GM23338 (cell line): ENCODE results near the gene GRIK1. TPM values are rescaled to one million over a fixed set of nuclear protein-coding genes. Genes with fewer than 3 reads are reported as not detected.

ENCODE experiments used
- ATAC-seq: fragments of 200-7000 bp; cut with Tn5 transposase; 3 replicates; pipeline ENCODE4 v1.9.1; 2020
- DNase-seq: peaks from one replicate; pipeline ENCODE4 v3.0.0-alpha.2; 2015; ENCODE audit warnings: low spot score
- H2AFZ ChIP-seq: fragments of 200-600 bp; sonication (generic); 2 replicates; pipeline ENCODE4 v1.8.0; 2016; ENCODE audit warnings: antibody characterized with exemption, mild to moderate bottlenecking, moderate library complexity
- H3F3A ChIP-seq: fragments of 200-600 bp; sonication (generic); replicated peaks from 2 replicates; pipeline ENCODE4 v1.8.0; 2017; ENCODE audit warnings: antibody characterized with exemption, mixed run types, low read depth
- H3K27ac ChIP-seq: fragments of 200-600 bp; sonication (generic); 2 replicates; pipeline ENCODE4 v1.6.1; 2016; ENCODE audit warnings: low read depth
- H3K27me3 ChIP-seq: fragments of 200-600 bp; sonication (generic); 2 replicates; pipeline ENCODE4 v1.8.0; 2016; ENCODE audit warnings: mild to moderate bottlenecking, mixed run types, moderate library complexity; ENCODE audit not compliant: insufficient read depth
- H3K36me3 ChIP-seq: fragments of 200-600 bp; sonication (generic); 2 replicates; pipeline ENCODE4 v1.8.0; 2016; ENCODE audit warnings: mild to moderate bottlenecking; ENCODE audit not compliant: insufficient read depth
- H3K4me1 ChIP-seq: fragments of 200-600 bp; sonication (generic); 2 replicates; pipeline ENCODE4 v1.8.0; 2016; ENCODE audit warnings: mild to moderate bottlenecking, moderate library complexity; ENCODE audit not compliant: insufficient read depth
- H3K4me2 ChIP-seq: fragments of 200-600 bp; sonication (generic); 2 replicates; pipeline ENCODE4 v1.7.1; 2017; ENCODE audit warnings: mixed run types
- H3K4me3 ChIP-seq: fragments of 200-600 bp; sonication (generic); 2 replicates; pipeline ENCODE4 v1.6.1; 2016; ENCODE audit warnings: mixed run types
- H3K79me2 ChIP-seq: fragments of 200-600 bp; sonication (generic); replicated peaks from 2 replicates; pipeline ENCODE4 v1.8.0; 2017; ENCODE audit warnings: mild to moderate bottlenecking; ENCODE audit not compliant: insufficient read depth
- H3K9me2 ChIP-seq: fragments of 200-600 bp; sonication (generic); 2 replicates; pipeline ENCODE4 v1.8.0; 2017; ENCODE audit not compliant: insufficient read depth
- H4K20me1 ChIP-seq: fragments of 200-600 bp; sonication (generic); replicated peaks from 2 replicates; pipeline ENCODE4 v1.8.0; 2017; ENCODE audit warnings: mild to moderate bottlenecking; ENCODE audit not compliant: insufficient read depth
- H3K27ac Mint-ChIP-seq: 2 replicates; pipeline ENCODE4 v1.8.0; 2020; ENCODE audit warnings: inconsistent platforms, mild to moderate bottlenecking, moderate library complexity, mixed read lengths
- H3K27me3 Mint-ChIP-seq: 3 replicates; pipeline ENCODE4 v1.8.0; 2022; ENCODE audit warnings: low read depth, mild to moderate bottlenecking, moderate library complexity, mixed read lengths, inconsistent platforms; ENCODE audit not compliant: insufficient read depth, poor library complexity
- H3K36me3 Mint-ChIP-seq: 3 replicates; pipeline ENCODE4 v1.8.0; 2021; ENCODE audit warnings: low read depth, mild to moderate bottlenecking, inconsistent platforms, moderate library complexity, mixed read lengths
- H3K4me1 Mint-ChIP-seq: 3 replicates; pipeline ENCODE4 v1.8.0; 2020; ENCODE audit warnings: mild to moderate bottlenecking, inconsistent platforms, mixed read lengths
- H3K4me3 Mint-ChIP-seq: 3 replicates; pipeline ENCODE4 v1.8.0; 2021; ENCODE audit warnings: moderate library complexity, mild to moderate bottlenecking, inconsistent platforms, mixed read lengths
- H3K9me3 Mint-ChIP-seq: 3 replicates; pipeline ENCODE4 v1.8.0; 2020; ENCODE audit warnings: moderate library complexity, mild to moderate bottlenecking, inconsistent platforms, mixed read lengths
- CREB1 ChIP-seq: fragments of 250-450 bp; sonication (Bioruptor Pico); IDR thresholded peaks from 2 replicates; pipeline ENCODE4 v1.5.0; 2020; ENCODE audit warnings: low read depth, mild to moderate bottlenecking, moderate library complexity
- CTCF ChIP-seq, 2 experiments: fragments of 200-600 bp in 1 of 2; sonication (generic) in 1 of 2; conservative IDR thresholded peaks; 2 replicates each; pipeline versions ENCODE4 v1.5.1 to v1.6.1; 2016 to 2017; ENCODE audit warnings: antibody characterized with exemption in 2 of 2, low read depth in 2 of 2, mild to moderate bottlenecking in 2 of 2, moderate library complexity in 1 of 2
- EZH2phosphoT487 ChIP-seq: fragments of 200-600 bp; sonication (generic); IDR thresholded peaks from one replicate; pipeline ENCODE4 v1.8.1; 2018; ENCODE audit warnings: antibody characterized with exemption; ENCODE audit not compliant: unreplicated experiment
- JUNB ChIP-seq: IDR thresholded peaks from one replicate; pipeline ENCODE4 v1.6.1; 2016; ENCODE audit warnings: antibody characterized with exemption; ENCODE audit not compliant: unreplicated experiment
- NANOG ChIP-seq: IDR thresholded peaks from 2 replicates; pipeline ENCODE4 v1.6.1; 2016; ENCODE audit warnings: antibody characterized with exemption, borderline replicate concordance
- ZNF114 ChIP-seq: fragments of 250-450 bp; sonication (Bioruptor Pico); IDR thresholded peaks from 2 replicates; pipeline ENCODE4 v1.5.0; 2020; ENCODE audit warnings: mild to moderate bottlenecking, moderate library complexity
- ZNF462 ChIP-seq: fragments of 250-450 bp; sonication (Bioruptor Pico); IDR thresholded peaks from 2 replicates; pipeline ENCODE4 v1.5.0; 2020; ENCODE audit warnings: mild to moderate bottlenecking, moderate library complexity
- polyA plus RNA-seq: library from polyadenylated mRNA; unstranded; fragments of >200 nt; fragmentation: Nextera tagmentation; extraction: Ambion mirVana; gene quantifications from 2 replicates; pipeline ENCODE4 v1.2.1, GENCODE V29; 2016
- total RNA-seq: library from RNA; depleted of rRNA; stranded (reverse); fragments of >200 nt; shearing (Covaris generic); gene quantifications from 2 replicates; pipeline ENCODE4 v1.2.3, GENCODE V29; 2014
- TF ChIP-seq, protein P1 (sequence below): IDR thresholded peaks from 2 replicates; pipeline ENCODE4 v1.6.1; 2016; ENCODE audit warnings: antibody characterized with exemption

GRIK1 gene
- total and polyA plus RNA-seq, 2 experiments from 2014 or later, result 0.18 to 0.42 TPM

DNA sequence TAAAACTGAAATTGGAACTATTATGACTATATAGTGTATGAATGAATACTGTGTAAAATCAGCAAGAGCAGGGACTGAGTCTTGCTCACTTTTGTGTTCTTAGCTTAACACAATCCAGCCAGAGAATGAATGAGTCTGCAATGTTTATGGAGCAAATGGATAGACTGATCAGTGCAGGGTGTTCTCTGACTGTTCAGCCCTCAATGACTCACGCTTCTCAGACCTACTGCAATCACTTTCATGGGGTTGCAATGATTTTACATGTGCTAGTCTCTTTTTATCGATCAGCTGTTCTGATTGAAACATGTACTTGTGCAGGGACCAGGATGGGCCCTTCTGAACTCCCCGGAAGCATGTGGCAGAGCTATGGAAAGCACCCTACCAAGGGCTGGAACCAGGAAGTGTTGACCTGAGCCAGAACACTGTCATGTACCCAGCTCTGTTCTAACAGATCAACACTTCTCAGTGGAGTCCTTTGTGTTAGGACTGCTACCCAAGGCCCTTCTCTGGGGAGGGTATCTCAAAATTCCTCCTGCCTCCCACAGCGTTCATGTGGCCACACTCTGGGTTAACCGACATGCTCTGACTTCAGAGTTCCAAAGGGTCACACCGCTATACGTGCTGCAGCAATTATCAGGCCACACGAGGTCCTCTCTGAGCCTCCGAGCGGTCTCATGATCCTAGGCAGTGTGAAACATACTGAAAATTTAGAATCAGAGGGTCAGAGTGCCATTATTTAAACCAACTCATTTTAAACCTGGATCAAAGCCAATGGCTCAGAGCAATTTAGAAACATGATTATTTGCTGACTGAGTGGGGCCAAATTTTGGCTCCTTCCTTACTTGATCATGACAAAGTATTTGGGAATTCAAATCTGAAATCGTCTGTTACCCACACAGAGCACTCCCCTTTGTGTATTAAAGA lies 35.2 kb downstream of the GRIK1 start (continued):
- TF ChIP-seq CTCF (conservative IDR thresholded peaks at IDR 0.05; ENCODE audit: low read depth in 2 of 2), result peak in 1 of 2 experiments; percentile 28; a peak in 2 of 4 replicates

- Histone ChIP-seq H3K36me3 (no peaks in the 10 kb centered on the region), H4K20me1 (no peaks in the 10 kb centered on the region), H2AFZ (no peak overlapping the region), H3K27me3 (no peaks in the 10 kb centered on the region), H3F3A (no peaks in the 10 kb centered on the region), H3K9me2 (no peaks in the 10 kb centered on the region), H3K4me1 (no peaks in the 10 kb centered on the region), H3K4me3 (no peak overlapping the region), H3K27ac (no peak overlapping the region), H3K4me2 (no peak overlapping the region), H3K79me2 (no peaks in the 10 kb centered on the region)
- Mint-ChIP-seq H3K9me3 (no peaks in the 10 kb centered on the region), H3K4me3 (no peak overlapping the region), H3K36me3 (no peaks in the 10 kb centered on the region), H3K27ac (no peak overlapping the region), H3K4me1 (no peaks in the 10 kb centered on the region), H3K27me3 (peaks cover 2% of the 10 kb centered on the region)
- no peak for DNase-seq
- ATAC-seq, result no peak
- no peak for TF ChIP-seq ZNF462 (CRISPR knock-in tag)
- no peak for TF ChIP-seq CTCF (conservative IDR thresholded peaks at IDR 0.05; ENCODE audit: low read depth in 2 of 2)
- TF ChIP-seq ZNF114 (CRISPR knock-in tag), result no peak
- TF ChIP-seq NANOG, result no peak
- TF ChIP-seq JUNB, result no peak
- no peak for TF ChIP-seq CREB1
- no peak for TF ChIP-seq EZH2phosphoT487
- TF ChIP-seq, protein P1, sequence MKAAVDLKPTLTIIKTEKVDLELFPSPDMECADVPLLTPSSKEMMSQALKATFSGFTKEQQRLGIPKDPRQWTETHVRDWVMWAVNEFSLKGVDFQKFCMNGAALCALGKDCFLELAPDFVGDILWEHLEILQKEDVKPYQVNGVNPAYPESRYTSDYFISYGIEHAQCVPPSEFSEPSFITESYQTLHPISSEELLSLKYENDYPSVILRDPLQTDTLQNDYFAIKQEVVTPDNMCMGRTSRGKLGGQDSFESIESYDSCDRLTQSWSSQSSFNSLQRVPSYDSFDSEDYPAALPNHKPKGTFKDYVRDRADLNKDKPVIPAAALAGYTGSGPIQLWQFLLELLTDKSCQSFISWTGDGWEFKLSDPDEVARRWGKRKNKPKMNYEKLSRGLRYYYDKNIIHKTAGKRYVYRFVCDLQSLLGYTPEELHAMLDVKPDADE, result no peak
These were observed 42.9 kb downstream of the GRIK1 start for GRCh38 chr21:29896884-29897283.
